ENCODE results near the gene NEURL1B. TPM values are rescaled to one million over a fixed set of nuclear protein-coding genes. Genes with fewer than 3 reads are reported as not detected.

The NEURL1B gene
- total and polyA plus RNA-seq, 2 experiments from 2014 or later = 0.13 to 1.8 TPM

DNA sequence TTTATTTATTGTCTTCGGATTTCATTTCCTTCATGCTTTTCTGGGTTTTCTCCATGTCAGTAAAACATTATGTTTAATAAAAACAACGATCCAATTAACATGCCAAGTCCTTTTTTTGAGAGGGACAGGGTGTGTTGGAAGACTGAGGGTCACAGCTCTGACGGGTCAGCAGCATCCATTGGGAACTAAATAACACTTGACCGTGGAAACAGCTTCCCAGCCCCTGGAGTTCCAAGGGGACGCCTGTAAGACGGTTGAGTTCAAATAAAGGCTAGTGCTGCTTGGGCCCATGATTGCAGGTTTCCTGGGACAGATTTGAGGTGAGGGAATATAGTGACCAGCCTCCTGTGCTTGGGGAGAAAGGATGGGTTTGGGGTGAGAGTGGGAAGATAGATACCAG, 30.4 kb upstream of the NEURL1B start:
- Histone ChIP-seq H3F3A (ENCODE audit: insufficient read depth) (no peaks in the 10 kb centered on the region), H2AFZ (no peak overlapping the region), H3K27me3 (replicated peaks; ENCODE audit: insufficient read depth) (peaks cover 37% of the 10 kb centered on the region; the same call in 1 of the 2 replicates), H3K4me2 (ENCODE audit: unreplicated experiment) (no peak overlapping the region), H3K79me2 (ENCODE audit: insufficient read depth) (no peaks in the 10 kb centered on the region), H3K9me3 (ENCODE audit: low read depth) (no peaks in the 10 kb centered on the region), H4K20me1 (ENCODE audit: insufficient read depth) (no peaks in the 10 kb centered on the region), H3K36me3 (ENCODE audit: low read depth) (no peaks in the 10 kb centered on the region), H3K4me1 (ENCODE audit: insufficient read depth) (no peaks in the 10 kb centered on the region), H3K9ac (no peak overlapping the region), H3K9me2 (ENCODE audit: insufficient read depth) (no peaks in the 10 kb centered on the region), H3K4me3 (no peak overlapping the region), H3K27ac (no peak overlapping the region)
- in situ Hi-C loops (cut with MboI) = no loop called here
- WGBS, 2 experiments (ENCODE audit: low coverage in 1 of 2, low lambda C conversion rate in 2 of 2, missing lambda C conversion rate in 2 of 2) = 47 to 50% methylated on average over 6 of the region's 6 CpGs
- no peak for DNase-seq
- TF ChIP-seq EZH2 (IDR thresholded peaks at IDR 0.05; ENCODE audit: insufficient read depth, poor library complexity, severe bottlenecking) (no peak), EZH2phosphoT487 (IDR thresholded peaks at IDR 0.05; ENCODE audit: insufficient read depth, low read depth) (no peak)

DNA sequence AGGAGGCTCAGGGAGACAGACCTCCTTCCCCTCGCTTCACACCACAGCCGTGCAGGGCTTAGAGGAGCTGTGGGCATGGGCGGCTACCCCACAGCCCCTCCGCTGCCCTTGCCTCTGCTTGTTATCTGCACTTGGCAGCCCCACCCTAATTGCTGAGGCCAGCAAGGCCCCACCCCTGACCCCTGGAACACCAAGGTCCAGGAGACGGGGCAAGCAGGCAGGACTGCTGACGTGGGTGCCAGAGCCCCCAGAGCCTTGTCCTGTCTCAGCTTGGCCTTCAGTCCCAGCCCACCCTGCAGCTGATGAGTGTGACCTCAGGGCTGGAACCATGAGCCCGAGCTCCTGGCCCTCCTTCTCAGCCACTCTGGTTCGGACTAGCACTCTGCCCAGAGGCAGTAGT, 29.1 kb upstream of the NEURL1B start:
- no peaks in the 10 kb centered on the region for H3K36me3 ChIP-seq (ENCODE audit: low read depth)
- H3K9me3 ChIP-seq (ENCODE audit: low read depth) = no peaks in the 10 kb centered on the region
- no peak overlapping the region for H2AFZ ChIP-seq
- H3K27ac ChIP-seq = no peak overlapping the region
- TF ChIP-seq EZH2phosphoT487 (IDR thresholded peaks at IDR 0.05; ENCODE audit: insufficient read depth, low read depth) = no peak
- no peaks in the 10 kb centered on the region for H3K4me1 ChIP-seq (ENCODE audit: insufficient read depth)
- H3K9me2 ChIP-seq (ENCODE audit: insufficient read depth) = no peaks in the 10 kb centered on the region
- H3F3A ChIP-seq (ENCODE audit: insufficient read depth) = no peaks in the 10 kb centered on the region
- no peak for DNase-seq
- no peaks in the 10 kb centered on the region for H3K79me2 ChIP-seq (ENCODE audit: insufficient read depth)
- 37 to 50% methylated on average over 6 to 8 of the region's 8 CpGs for WGBS, 2 experiments (ENCODE audit: low coverage in 1 of 2, low lambda C conversion rate in 2 of 2, missing lambda C conversion rate in 2 of 2)
- H3K27me3 ChIP-seq (replicated peaks; ENCODE audit: insufficient read depth) = peaks cover 37% of the 10 kb centered on the region; the same call in 1 of the 2 replicates
- H4K20me1 ChIP-seq (ENCODE audit: insufficient read depth) = no peaks in the 10 kb centered on the region
- H3K9ac ChIP-seq = no peak overlapping the region
- no peak overlapping the region for H3K4me3 ChIP-seq
- no peak overlapping the region for H3K4me2 ChIP-seq (ENCODE audit: unreplicated experiment)
- in situ Hi-C loops (cut with MboI) = no loop called here

DNA sequence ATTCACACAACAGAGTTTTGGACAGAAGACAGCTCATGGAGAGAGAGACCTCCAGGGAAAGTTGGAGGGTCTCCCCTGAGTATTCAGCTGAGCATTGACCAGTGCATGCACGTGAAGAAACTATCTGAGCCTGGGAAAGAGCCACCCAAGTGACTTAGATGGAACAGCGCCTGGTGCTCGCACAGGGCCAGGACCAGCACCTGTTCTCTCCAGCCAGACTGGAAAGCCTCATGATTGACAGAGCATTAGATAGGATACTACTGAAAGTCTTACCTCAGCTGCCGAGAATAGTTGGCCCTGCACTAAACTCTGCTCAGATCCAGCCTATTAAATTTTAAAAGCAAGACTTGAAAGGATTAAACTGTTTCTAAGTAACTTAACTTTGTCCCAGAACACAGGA, 28.3 kb upstream of the NEURL1B start:
- in situ Hi-C loops (cut with MboI) = no loop called here
- H3K27ac ChIP-seq = no peak overlapping the region
- WGBS, 2 experiments (ENCODE audit: low coverage in 1 of 2, low lambda C conversion rate in 2 of 2, missing lambda C conversion rate in 2 of 2) = 60 to 70% methylated on average over 4 of the region's 4 CpGs
- H3F3A ChIP-seq (ENCODE audit: insufficient read depth) = no peaks in the 10 kb centered on the region
- H2AFZ ChIP-seq = no peak overlapping the region
- H3K4me2 ChIP-seq (ENCODE audit: unreplicated experiment) = no peak overlapping the region
- peaks cover 30% of the 10 kb centered on the region; the same call in 1 of the 2 replicates for H3K27me3 ChIP-seq (replicated peaks; ENCODE audit: insufficient read depth)
- TF ChIP-seq EZH2 (IDR thresholded peaks at IDR 0.05; ENCODE audit: insufficient read depth, poor library complexity, severe bottlenecking) (no peak), EZH2phosphoT487 (IDR thresholded peaks at IDR 0.05; ENCODE audit: insufficient read depth, low read depth) (no peak)
- DNase-seq = no peak
- H3K4me1 ChIP-seq (ENCODE audit: insufficient read depth) = no peaks in the 10 kb centered on the region
- H3K9me3 ChIP-seq (ENCODE audit: low read depth) = no peaks in the 10 kb centered on the region
- H3K79me2 ChIP-seq (ENCODE audit: insufficient read depth) = no peaks in the 10 kb centered on the region
- no peak overlapping the region for H3K9ac ChIP-seq
- H3K36me3 ChIP-seq (ENCODE audit: low read depth) = no peaks in the 10 kb centered on the region
- no peaks in the 10 kb centered on the region for H4K20me1 ChIP-seq (ENCODE audit: insufficient read depth)
- H3K9me2 ChIP-seq (ENCODE audit: insufficient read depth) = no peaks in the 10 kb centered on the region
- H3K4me3 ChIP-seq = no peak overlapping the region

DNA sequence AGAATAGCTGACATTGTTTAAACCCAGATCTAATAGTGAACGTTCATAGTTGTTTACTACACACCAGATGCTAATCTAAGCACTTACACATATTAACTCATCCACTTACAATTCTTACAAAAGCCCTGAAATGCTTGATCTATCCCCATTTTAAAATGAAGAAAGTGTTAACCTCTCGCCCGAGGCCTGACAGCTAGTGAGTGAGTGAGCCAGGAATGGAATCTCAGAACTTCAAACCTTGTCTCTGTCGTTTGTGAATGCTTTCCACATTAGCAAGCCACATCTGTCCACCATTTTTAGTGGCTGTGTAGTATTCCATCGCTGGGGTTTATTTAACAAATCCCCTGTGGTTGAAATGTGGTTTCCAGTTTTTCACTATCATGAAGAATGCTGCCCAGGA, 24.9 kb upstream of the NEURL1B start:
- no peaks in the 10 kb centered on the region for H3K4me1 ChIP-seq (ENCODE audit: insufficient read depth)
- no peak overlapping the region for H3K4me2 ChIP-seq (ENCODE audit: unreplicated experiment)
- WGBS, 2 experiments (ENCODE audit: low coverage in 1 of 2, low lambda C conversion rate in 2 of 2, missing lambda C conversion rate in 2 of 2) = 27 to 30% methylated on average over 5 of the region's 5 CpGs
- H3K79me2 ChIP-seq (ENCODE audit: insufficient read depth) = no peaks in the 10 kb centered on the region
- TF ChIP-seq EZH2phosphoT487 (IDR thresholded peaks at IDR 0.05; ENCODE audit: insufficient read depth, low read depth) (no peak), EZH2 (IDR thresholded peaks at IDR 0.05; ENCODE audit: insufficient read depth, poor library complexity, severe bottlenecking) (no peak)
- no peaks in the 10 kb centered on the region for H3K9me3 ChIP-seq (ENCODE audit: low read depth)
- no peak overlapping the region for H3K27ac ChIP-seq
- H3K4me3 ChIP-seq = no peak overlapping the region
- no peak for DNase-seq
- in situ Hi-C loops (cut with MboI) = no loop called here
- H2AFZ ChIP-seq = no peak overlapping the region
- no peaks in the 10 kb centered on the region for H3F3A ChIP-seq (ENCODE audit: insufficient read depth)
- H3K9ac ChIP-seq = no peak overlapping the region
- no peaks in the 10 kb centered on the region for H4K20me1 ChIP-seq (ENCODE audit: insufficient read depth)
- H3K27me3 ChIP-seq (replicated peaks; ENCODE audit: insufficient read depth) = peaks cover 29% of the 10 kb centered on the region
- H3K9me2 ChIP-seq (ENCODE audit: insufficient read depth) = no peaks in the 10 kb centered on the region
- no peaks in the 10 kb centered on the region for H3K36me3 ChIP-seq (ENCODE audit: low read depth)

DNA sequence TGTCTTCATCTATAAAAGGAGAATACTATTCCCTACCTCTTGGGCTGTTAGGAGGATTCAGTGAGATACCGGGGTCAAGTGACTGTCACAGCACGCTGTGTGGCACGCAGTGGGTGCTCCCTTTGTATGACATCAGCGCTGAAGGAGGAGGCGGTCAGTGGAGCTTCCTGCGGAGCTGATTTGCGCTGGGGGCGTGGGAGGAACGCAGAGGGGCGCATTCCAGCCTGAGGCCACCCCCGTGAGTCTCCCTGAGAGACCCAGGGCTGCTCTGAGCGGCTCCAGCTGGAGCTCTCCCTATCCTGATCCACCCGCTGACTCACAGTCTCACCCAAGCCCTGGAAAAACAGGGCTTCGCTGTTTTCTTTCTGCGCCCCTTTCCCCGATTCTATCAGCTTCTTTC, 24.3 kb upstream of the NEURL1B start:
- Histone ChIP-seq H3K36me3 (ENCODE audit: low read depth) (no peaks in the 10 kb centered on the region), H3K27ac (no peak overlapping the region), H3K4me2 (ENCODE audit: unreplicated experiment) (no peak overlapping the region), H2AFZ (no peak overlapping the region), H3K9me3 (ENCODE audit: low read depth) (no peaks in the 10 kb centered on the region), H3K27me3 (replicated peaks; ENCODE audit: insufficient read depth) (peaks cover 24% of the 10 kb centered on the region), H3K9ac (no peak overlapping the region), H3K79me2 (ENCODE audit: insufficient read depth) (no peaks in the 10 kb centered on the region), H3F3A (ENCODE audit: insufficient read depth) (no peaks in the 10 kb centered on the region), H3K4me3 (no peak overlapping the region), H3K4me1 (ENCODE audit: insufficient read depth) (no peaks in the 10 kb centered on the region), H4K20me1 (ENCODE audit: insufficient read depth) (no peaks in the 10 kb centered on the region), H3K9me2 (ENCODE audit: insufficient read depth) (no peaks in the 10 kb centered on the region)
- DNase-seq = no peak
- TF ChIP-seq EZH2 (IDR thresholded peaks at IDR 0.05; ENCODE audit: insufficient read depth, poor library complexity, severe bottlenecking) = no peak
- TF ChIP-seq EZH2phosphoT487 (IDR thresholded peaks at IDR 0.05; ENCODE audit: insufficient read depth, low read depth) = no peak
- WGBS, 2 experiments (ENCODE audit: low coverage in 1 of 2, low lambda C conversion rate in 2 of 2, missing lambda C conversion rate in 2 of 2) = 74 to 82% methylated on average over 16 of the region's 16 CpGs
- in situ Hi-C loops (cut with MboI) = no loop called here
